OCI-LY1 (cell line): ENCODE results near the gene MYO1E.

ENCODE experiments used
- EZH2 ChIP-seq: fragments of 200-600 bp; sonication (generic), shearing (Covaris generic); IDR thresholded peaks from 2 replicates; pipeline ENCODE4 v1.8.0; 2017; ENCODE audit warnings: borderline replicate concordance, mixed run types, mild to moderate bottlenecking, antibody characterized with exemption, low read length, moderate library complexity, mixed read lengths
- TF ChIP-seq, protein P1 (sequence below): fragments of 200-600 bp; sonication (generic), shearing (Covaris generic); IDR thresholded peaks from 2 replicates; pipeline ENCODE4 v1.5.1; 2017; ENCODE audit warnings: mild to moderate bottlenecking, antibody characterized with exemption, low read length, moderate library complexity, mixed read lengths

DNA sequence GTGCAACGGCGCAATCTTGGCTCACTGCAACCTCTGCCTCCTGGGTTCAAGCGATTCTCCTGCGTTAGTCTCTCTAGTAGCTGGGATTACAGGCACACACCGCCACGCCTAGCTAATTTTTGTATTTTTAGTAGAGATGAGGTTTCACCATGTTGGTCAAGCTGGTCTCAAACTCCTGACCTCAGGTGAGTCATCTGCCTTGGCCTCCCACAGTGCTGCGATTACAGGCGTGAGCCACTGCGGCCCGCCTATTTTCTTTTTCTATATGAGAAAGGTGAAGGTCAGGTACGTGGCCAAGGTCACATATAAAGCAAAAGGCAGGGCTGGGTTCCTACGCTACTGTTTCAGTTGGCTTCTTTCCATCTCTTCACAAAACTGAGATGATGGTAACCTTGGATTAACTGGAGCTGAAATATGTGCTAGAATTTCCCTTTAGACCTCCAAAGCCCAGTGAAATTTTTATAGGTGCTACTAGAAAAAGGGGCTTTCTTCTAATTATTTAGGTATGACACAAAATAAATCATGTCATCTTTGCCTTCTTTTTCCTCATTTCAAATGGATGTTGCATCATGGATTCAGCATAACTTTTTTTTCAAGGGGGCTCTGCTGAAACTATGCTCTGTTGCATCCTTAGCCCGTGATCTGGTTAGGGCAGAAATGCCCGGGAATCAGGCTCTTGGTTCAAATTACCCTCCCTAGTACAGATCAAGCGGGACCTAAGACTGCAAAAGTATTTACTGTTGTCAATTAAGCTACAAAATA, 68.5 kb downstream of the MYO1E start:
- TF ChIP-seq, protein P1, sequence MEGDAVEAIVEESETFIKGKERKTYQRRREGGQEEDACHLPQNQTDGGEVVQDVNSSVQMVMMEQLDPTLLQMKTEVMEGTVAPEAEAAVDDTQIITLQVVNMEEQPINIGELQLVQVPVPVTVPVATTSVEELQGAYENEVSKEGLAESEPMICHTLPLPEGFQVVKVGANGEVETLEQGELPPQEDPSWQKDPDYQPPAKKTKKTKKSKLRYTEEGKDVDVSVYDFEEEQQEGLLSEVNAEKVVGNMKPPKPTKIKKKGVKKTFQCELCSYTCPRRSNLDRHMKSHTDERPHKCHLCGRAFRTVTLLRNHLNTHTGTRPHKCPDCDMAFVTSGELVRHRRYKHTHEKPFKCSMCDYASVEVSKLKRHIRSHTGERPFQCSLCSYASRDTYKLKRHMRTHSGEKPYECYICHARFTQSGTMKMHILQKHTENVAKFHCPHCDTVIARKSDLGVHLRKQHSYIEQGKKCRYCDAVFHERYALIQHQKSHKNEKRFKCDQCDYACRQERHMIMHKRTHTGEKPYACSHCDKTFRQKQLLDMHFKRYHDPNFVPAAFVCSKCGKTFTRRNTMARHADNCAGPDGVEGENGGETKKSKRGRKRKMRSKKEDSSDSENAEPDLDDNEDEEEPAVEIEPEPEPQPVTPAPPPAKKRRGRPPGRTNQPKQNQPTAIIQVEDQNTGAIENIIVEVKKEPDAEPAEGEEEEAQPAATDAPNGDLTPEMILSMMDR: no peak
- TF ChIP-seq EZH2: no peak
